ENCODE data around the gene SLC27A2. TPM values are rescaled to one million over a fixed set of nuclear protein-coding genes. Genes with fewer than 3 reads are reported as not detected.

SLC27A2 gene
- total RNA-seq, 3 donors from 2014 or later (not counting 1 experiment from before 2014, with no cell fraction given), result 0.47 to 2.7 (median 0.50) TPM

- H3K36me3 ChIP-seq (ENCODE audit: control insufficient read depth, insufficient read depth, low read length), result no peaks in the 10 kb centered on the region
- no peak overlapping the region for H3K27ac ChIP-seq (ENCODE audit: low read length)
- no peaks in the 10 kb centered on the region for H3K4me1 ChIP-seq (ENCODE audit: control insufficient read depth, insufficient read depth, low read length)
- Mint-ChIP-seq H3K36me3 (no peaks in the 10 kb centered on the region), H3K4me3 (no peak overlapping the region), H3K4me1 (no peaks in the 10 kb centered on the region), H3K9me3 (no peaks in the 10 kb centered on the region), H3K27me3 (ENCODE audit: low read depth in 2 of 2) (no peaks in the 10 kb centered on the region), H3K27ac (no peak overlapping the region)
- ATAC-seq (no peak), DNase-seq (no peak)
- no peaks in the 10 kb centered on the region for H3K27me3 ChIP-seq (ENCODE audit: control insufficient read depth, insufficient read depth, low read length)
- no peak for TF ChIP-seq CTCF (IDR thresholded peaks at IDR 0.05)
- intact Hi-C loops (cut with micrococcal nuclease), result no loop called here
- H3K9me3 ChIP-seq (ENCODE audit: control insufficient read depth, insufficient read depth, low read length), result no peaks in the 10 kb centered on the region
- H3K4me3 ChIP-seq (ENCODE audit: low read length), result no peak overlapping the region
These were observed 7.6 kb downstream of the SLC27A2 start for GRCh38 chr15:50189633-50190032.

GRCh38 chr15:50190166-50190570, 8.2 kb downstream of the SLC27A2 start:
- Histone ChIP-seq H3K4me1 (ENCODE audit: control insufficient read depth, insufficient read depth, low read length) (no peaks in the 10 kb centered on the region), H3K27ac (ENCODE audit: low read length) (no peak overlapping the region), H3K9me3 (ENCODE audit: control insufficient read depth, insufficient read depth, low read length) (no peaks in the 10 kb centered on the region), H3K36me3 (ENCODE audit: control insufficient read depth, insufficient read depth, low read length) (no peaks in the 10 kb centered on the region), H3K27me3 (ENCODE audit: control insufficient read depth, insufficient read depth, low read length) (no peaks in the 10 kb centered on the region), H3K4me3 (ENCODE audit: low read length) (no peak overlapping the region)
- H3K4me1 Mint-ChIP-seq, result no peaks in the 10 kb centered on the region
- H3K27me3 Mint-ChIP-seq (ENCODE audit: low read depth in 2 of 2), result no peaks in the 10 kb centered on the region
- no peak for TF ChIP-seq CTCF (IDR thresholded peaks at IDR 0.05)
- no peaks in the 10 kb centered on the region for H3K36me3 Mint-ChIP-seq
- H3K27ac Mint-ChIP-seq, result no peak overlapping the region
- intact Hi-C loops (cut with micrococcal nuclease), result no loop called here
- DNase-seq (no peak), ATAC-seq (no peak)
- no peak overlapping the region for H3K4me3 Mint-ChIP-seq
- H3K9me3 Mint-ChIP-seq, result no peaks in the 10 kb centered on the region

GRCh38 chr15:50190723-50191122, 8.7 kb downstream of the SLC27A2 start:
- Mint-ChIP-seq H3K9me3 (no peaks in the 10 kb centered on the region), H3K36me3 (no peaks in the 10 kb centered on the region), H3K4me3 (no peak overlapping the region), H3K27ac (no peak overlapping the region), H3K27me3 (ENCODE audit: low read depth in 2 of 2) (no peaks in the 10 kb centered on the region), H3K4me1 (no peaks in the 10 kb centered on the region)
- intact Hi-C loops (cut with micrococcal nuclease), result no loop called here
- Histone ChIP-seq H3K36me3 (ENCODE audit: control insufficient read depth, insufficient read depth, low read length) (no peaks in the 10 kb centered on the region), H3K4me1 (ENCODE audit: control insufficient read depth, insufficient read depth, low read length) (no peaks in the 10 kb centered on the region), H3K27me3 (ENCODE audit: control insufficient read depth, insufficient read depth, low read length) (no peaks in the 10 kb centered on the region), H3K4me3 (ENCODE audit: low read length) (no peak overlapping the region), H3K9me3 (ENCODE audit: control insufficient read depth, insufficient read depth, low read length) (no peaks in the 10 kb centered on the region), H3K27ac (ENCODE audit: low read length) (no peak overlapping the region)
- ATAC-seq, result no peak
- TF ChIP-seq CTCF (IDR thresholded peaks at IDR 0.05), result no peak
- 72% methylated on average over 1 of the region's 1 CpG for WGBS (ENCODE audit: insufficient coverage)
- DNase-seq, result no peak

GRCh38 chr15:50192164-50192563, 10.2 kb downstream of the SLC27A2 start:
- H3K36me3 ChIP-seq (ENCODE audit: control insufficient read depth, insufficient read depth, low read length), result no peaks in the 10 kb centered on the region
- Mint-ChIP-seq H3K4me3 (no peak overlapping the region), H3K27me3 (ENCODE audit: low read depth in 2 of 2) (no peaks in the 10 kb centered on the region), H3K36me3 (no peaks in the 10 kb centered on the region), H3K9me3 (no peaks in the 10 kb centered on the region), H3K4me1 (no peaks in the 10 kb centered on the region), H3K27ac (no peak overlapping the region)
- WGBS (ENCODE audit: insufficient coverage), result no CpG with 5 or more reads among the region's 1 CpG
- no peaks in the 10 kb centered on the region for H3K27me3 ChIP-seq (ENCODE audit: control insufficient read depth, insufficient read depth, low read length)
- ATAC-seq (no peak), DNase-seq (no peak)
- no peak overlapping the region for H3K27ac ChIP-seq (ENCODE audit: low read length)
- H3K4me1 ChIP-seq (ENCODE audit: control insufficient read depth, insufficient read depth, low read length), result no peaks in the 10 kb centered on the region
- H3K9me3 ChIP-seq (ENCODE audit: control insufficient read depth, insufficient read depth, low read length), result no peaks in the 10 kb centered on the region
- H3K4me3 ChIP-seq (ENCODE audit: low read length), result no peak overlapping the region
- intact Hi-C loops (cut with micrococcal nuclease), result no loop called here
- no peak for TF ChIP-seq CTCF (IDR thresholded peaks at IDR 0.05)
